ENCODE measurements around the gene KCNH5.
"Not testable (repeated sequence)": the region's sequence is repeated elsewhere in the genome, so short reads cannot be mapped to it uniquely, and the experiment has no call there.

Gene KCNH5

DNA sequence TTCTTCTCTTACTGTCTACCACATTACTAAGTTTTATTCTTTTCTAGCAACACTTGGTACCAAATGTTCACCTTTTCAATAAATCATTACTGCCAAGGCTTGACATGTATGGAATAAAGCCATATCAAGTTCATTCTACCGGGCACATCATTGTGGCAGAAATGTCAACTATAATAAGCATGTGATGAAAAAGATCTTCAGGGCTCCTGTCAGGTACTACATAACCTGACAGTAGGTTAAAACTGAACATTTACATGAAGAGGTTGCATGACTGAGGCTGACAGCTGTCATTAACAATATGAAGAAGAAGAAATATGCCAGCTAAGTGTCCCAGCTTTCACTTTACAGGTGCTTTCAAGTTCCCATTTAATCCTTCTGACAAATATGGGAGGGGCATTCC is 178.9 kb downstream of the KCNH5 start:
- no peak overlapping the region for H3K4me3 ChIP-seq (ENCODE audit: low read depth, low read length)
- DNase-seq (ENCODE audit: low read depth) = no peak
- TF ChIP-seq, protein P1, sequence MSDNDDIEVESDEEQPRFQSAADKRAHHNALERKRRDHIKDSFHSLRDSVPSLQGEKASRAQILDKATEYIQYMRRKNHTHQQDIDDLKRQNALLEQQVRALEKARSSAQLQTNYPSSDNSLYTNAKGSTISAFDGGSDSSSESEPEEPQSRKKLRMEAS (IDR thresholded peaks at IDR 0.05; ENCODE audit: low read depth, low read length) = no peak
- TF ChIP-seq POLR2A (IDR thresholded peaks at IDR 0.05; ENCODE audit: extremely low read depth, insufficient read length) = no peak
- TF ChIP-seq, protein P2, sequence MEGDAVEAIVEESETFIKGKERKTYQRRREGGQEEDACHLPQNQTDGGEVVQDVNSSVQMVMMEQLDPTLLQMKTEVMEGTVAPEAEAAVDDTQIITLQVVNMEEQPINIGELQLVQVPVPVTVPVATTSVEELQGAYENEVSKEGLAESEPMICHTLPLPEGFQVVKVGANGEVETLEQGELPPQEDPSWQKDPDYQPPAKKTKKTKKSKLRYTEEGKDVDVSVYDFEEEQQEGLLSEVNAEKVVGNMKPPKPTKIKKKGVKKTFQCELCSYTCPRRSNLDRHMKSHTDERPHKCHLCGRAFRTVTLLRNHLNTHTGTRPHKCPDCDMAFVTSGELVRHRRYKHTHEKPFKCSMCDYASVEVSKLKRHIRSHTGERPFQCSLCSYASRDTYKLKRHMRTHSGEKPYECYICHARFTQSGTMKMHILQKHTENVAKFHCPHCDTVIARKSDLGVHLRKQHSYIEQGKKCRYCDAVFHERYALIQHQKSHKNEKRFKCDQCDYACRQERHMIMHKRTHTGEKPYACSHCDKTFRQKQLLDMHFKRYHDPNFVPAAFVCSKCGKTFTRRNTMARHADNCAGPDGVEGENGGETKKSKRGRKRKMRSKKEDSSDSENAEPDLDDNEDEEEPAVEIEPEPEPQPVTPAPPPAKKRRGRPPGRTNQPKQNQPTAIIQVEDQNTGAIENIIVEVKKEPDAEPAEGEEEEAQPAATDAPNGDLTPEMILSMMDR (IDR thresholded peaks at IDR 0.05; ENCODE audit: low read depth, low read length) = no peak
- no peak for TF ChIP-seq MYC (IDR thresholded peaks at IDR 0.05; ENCODE audit: low read depth, low read length)

DNA sequence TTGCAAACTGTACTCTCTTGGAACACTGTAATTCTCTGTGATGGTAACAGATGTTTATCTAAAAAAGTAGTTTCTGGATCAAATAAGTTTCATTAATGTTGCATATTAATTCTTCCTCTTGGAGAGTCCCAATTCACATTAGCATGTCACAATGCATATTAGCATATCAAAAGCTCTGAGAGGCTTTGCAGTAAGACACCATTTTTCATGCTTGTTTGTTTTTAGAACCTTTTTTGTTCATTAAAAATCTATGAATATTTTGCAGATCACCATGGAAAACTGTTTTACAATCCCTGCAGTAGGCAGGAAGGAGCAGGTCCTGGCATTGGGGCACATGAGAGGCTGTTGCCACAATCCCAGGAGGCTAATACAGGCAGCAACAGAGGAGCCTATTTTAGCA is 180.7 kb downstream of the KCNH5 start:
- no peak for DNase-seq (ENCODE audit: low read depth)
- TF ChIP-seq, protein P1 (IDR thresholded peaks at IDR 0.05; ENCODE audit: low read depth, low read length) = no peak
- TF ChIP-seq POLR2A (IDR thresholded peaks at IDR 0.05; ENCODE audit: extremely low read depth, insufficient read length) (no peak), MYC (IDR thresholded peaks at IDR 0.05; ENCODE audit: low read depth, low read length) (no peak)
- TF ChIP-seq, protein P2 (IDR thresholded peaks at IDR 0.05; ENCODE audit: low read depth, low read length) = no peak
- no peak overlapping the region for H3K4me3 ChIP-seq (ENCODE audit: low read depth, low read length)

DNA sequence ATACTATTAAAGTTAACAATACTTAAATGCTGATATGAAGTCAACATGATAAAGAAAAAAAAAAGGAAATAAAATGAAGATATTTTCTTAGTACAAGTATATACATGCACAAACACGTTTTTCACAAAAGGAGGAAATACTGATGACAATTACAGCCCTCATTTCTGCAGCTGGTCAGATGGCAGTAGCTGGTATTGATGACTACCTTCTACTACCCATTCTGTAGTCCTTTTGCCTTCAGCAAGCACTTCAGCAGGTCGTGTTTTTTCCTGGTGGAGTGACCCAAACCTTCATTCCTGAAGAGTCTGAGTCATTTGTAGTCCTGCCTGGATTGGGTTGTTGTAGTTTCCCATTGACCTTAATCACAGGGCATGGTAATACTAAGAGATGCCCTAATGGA is 187.2 kb downstream of the KCNH5 start:
- not testable (repeated sequence) for H3K4me3 ChIP-seq (ENCODE audit: low read depth, low read length); DNase-seq (ENCODE audit: low read depth)

DNA sequence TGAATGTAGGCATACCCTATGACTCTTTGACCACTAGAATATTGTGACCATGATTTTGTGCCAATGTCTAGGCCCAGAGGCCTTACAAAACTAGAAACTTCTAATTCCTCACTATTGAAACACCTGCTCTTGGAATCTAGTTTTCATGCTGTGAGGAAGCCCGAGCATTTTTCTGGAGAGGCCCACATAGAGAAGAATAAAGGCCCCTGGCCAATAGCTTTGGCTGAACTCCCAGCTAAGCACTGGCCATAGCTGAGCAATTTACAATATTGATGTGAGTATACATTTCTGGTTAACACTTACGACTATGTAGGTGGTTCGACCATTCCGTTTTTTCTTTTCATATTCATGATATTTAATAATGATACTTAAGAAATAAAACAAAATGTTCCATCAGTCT is 190.3 kb downstream of the KCNH5 start:
- no peak for TF ChIP-seq POLR2A (IDR thresholded peaks at IDR 0.05; ENCODE audit: extremely low read depth, insufficient read length)
- TF ChIP-seq MYC (IDR thresholded peaks at IDR 0.05; ENCODE audit: low read depth, low read length) = no peak
- TF ChIP-seq, protein P1 (IDR thresholded peaks at IDR 0.05; ENCODE audit: low read depth, low read length) = no peak
- TF ChIP-seq, protein P2 (IDR thresholded peaks at IDR 0.05; ENCODE audit: low read depth, low read length) = no peak
- no peak overlapping the region for H3K4me3 ChIP-seq (ENCODE audit: low read depth, low read length)
- no peak for DNase-seq (ENCODE audit: low read depth)

DNA sequence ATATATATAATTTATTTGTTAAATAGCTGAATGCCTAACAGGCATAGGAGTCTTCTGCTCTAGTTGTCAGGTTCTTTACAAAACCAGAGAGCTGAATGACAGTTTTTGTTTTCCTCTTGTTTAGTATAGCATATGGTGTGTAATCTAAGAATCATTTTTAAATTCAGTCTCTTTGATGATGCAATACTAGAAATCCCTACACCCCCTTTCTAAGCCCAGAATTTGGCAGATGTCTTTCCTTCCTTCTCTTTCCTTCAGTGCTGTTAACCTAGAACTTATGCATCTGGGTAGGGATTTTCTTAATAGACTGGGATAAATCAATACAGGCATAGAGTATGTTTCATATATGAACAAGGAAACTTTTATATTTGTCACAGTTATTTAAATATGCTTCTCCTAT is 198.1 kb downstream of the KCNH5 start:
- no peak overlapping the region for H3K4me3 ChIP-seq (ENCODE audit: low read depth, low read length)
- TF ChIP-seq, protein P2 (IDR thresholded peaks at IDR 0.05; ENCODE audit: low read depth, low read length) = no peak
- no peak for TF ChIP-seq MYC (IDR thresholded peaks at IDR 0.05; ENCODE audit: low read depth, low read length)

DNA sequence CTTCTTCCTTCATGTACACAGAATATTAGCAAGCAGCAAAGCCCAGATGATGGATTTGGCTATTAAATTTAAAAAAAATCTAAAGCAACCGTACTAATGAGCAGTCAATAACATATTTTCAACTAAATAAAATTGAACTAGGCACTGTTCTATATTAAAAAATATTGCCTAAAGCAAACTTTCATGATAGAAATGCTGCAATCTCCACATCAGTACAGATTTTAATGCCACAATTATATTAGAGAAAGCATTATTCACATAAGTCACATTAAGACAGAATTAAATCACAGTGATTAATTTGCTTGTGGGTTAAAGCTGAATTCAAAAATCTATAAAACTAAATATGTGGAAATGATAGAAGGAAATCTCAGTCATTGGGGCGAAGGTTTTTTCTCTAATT is 200.7 kb downstream of the KCNH5 start:
- DNase-seq (ENCODE audit: low read depth) = no peak
- no peak overlapping the region for H3K4me3 ChIP-seq (ENCODE audit: low read depth, low read length)
- no peak for TF ChIP-seq POLR2A (IDR thresholded peaks at IDR 0.05; ENCODE audit: extremely low read depth, insufficient read length)

More for the DNA sequence above, 198.1 kb downstream of the KCNH5 start:
- DNase-seq (ENCODE audit: low read depth) = no peak

DNA sequence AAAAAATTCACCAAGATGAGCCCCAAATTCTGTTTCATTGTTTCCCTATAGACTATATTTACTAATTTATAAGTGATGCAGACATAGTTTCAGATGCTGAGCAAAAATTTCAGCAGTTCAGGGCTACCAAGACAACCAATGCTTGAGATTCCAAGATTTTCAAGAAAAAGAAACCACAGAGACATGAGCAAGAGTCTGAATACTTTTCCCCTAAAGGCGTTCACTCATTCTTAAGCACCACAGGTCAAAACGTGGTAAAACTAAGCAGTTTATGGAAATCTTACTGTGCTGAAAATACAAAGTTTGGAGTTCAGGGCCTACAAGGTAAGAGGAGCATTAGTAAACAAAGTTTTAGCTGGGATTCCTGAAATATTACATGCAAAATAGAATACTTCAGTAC is 221.2 kb downstream of the KCNH5 start:
- TF ChIP-seq POLR2A (IDR thresholded peaks at IDR 0.05; ENCODE audit: extremely low read depth, insufficient read length) (no peak), MYC (IDR thresholded peaks at IDR 0.05; ENCODE audit: low read depth, low read length) (no peak)
- TF ChIP-seq, protein P1 (IDR thresholded peaks at IDR 0.05; ENCODE audit: low read depth, low read length) = no peak
- TF ChIP-seq, protein P2 (IDR thresholded peaks at IDR 0.05; ENCODE audit: low read depth, low read length) = no peak
- H3K4me3 ChIP-seq (ENCODE audit: low read depth, low read length) = no peak overlapping the region
- no peak for DNase-seq (ENCODE audit: low read depth)
